Measurements from ENCODE around the gene CEP295NL.
"Not testable (repeated sequence)": the region's sequence is repeated elsewhere in the genome, so short reads cannot be mapped to it uniquely, and the experiment has no call there.

The CEP295NL gene

GRCh38 chr17:78873519-78874340, 29.3 kb downstream of the CEP295NL start:
- Histone ChIP-seq H3K27me3 (ENCODE audit: insufficient read depth, low read length) (no peaks in the 10 kb centered on the region), H3K4me3 (ENCODE audit: low read length) (no peak overlapping the region), H3K4me1 (ENCODE audit: insufficient read depth, low read length) (peaks cover 7% of the 10 kb centered on the region; the same call in 1 of the 2 replicates), H3K36me3 (ENCODE audit: insufficient read depth, low read length) (peaks cover 15% of the 10 kb centered on the region), H3K27ac (ENCODE audit: low read depth, low read length) (no peak overlapping the region), H3K9ac (ENCODE audit: low read depth, low read length) (no peak overlapping the region), H3K9me3 (ENCODE audit: insufficient read depth, low read depth, low read length) (no peaks in the 10 kb centered on the region)
- 94% methylated on average over 21 of the region's 21 CpGs for WGBS

- H3K4me3 ChIP-seq (ENCODE audit: low read length), result no peak overlapping the region
- H3K36me3 ChIP-seq (ENCODE audit: insufficient read depth, low read length), result peaks cover 22% of the 10 kb centered on the region
- 96% methylated on average over 6 of the region's 6 CpGs for WGBS
- no peaks in the 10 kb centered on the region for H3K9me3 ChIP-seq (ENCODE audit: insufficient read depth, low read depth, low read length)
- no peak overlapping the region for H3K27ac ChIP-seq (ENCODE audit: low read depth, low read length)
- no peak overlapping the region for H3K9ac ChIP-seq (ENCODE audit: low read depth, low read length)
- H3K27me3 ChIP-seq (ENCODE audit: insufficient read depth, low read length), result no peaks in the 10 kb centered on the region
- peaks cover 7% of the 10 kb centered on the region; the same call in 1 of the 2 replicates for H3K4me1 ChIP-seq (ENCODE audit: insufficient read depth, low read length)
Measured at GRCh38 chr17:78872486-78872885, 30.5 kb downstream of the CEP295NL start.

- H3K4me1 ChIP-seq (ENCODE audit: insufficient read depth, low read length), result peaks cover 3% of the 10 kb centered on the region; the same call in 1 of the 2 replicates
- no peaks in the 10 kb centered on the region for H3K9me3 ChIP-seq (ENCODE audit: insufficient read depth, low read depth, low read length)
- H3K27ac ChIP-seq (ENCODE audit: low read depth, low read length), result no peak overlapping the region
- H3K4me3 ChIP-seq (ENCODE audit: low read length), result no peak overlapping the region
- H3K27me3 ChIP-seq (ENCODE audit: insufficient read depth, low read length), result no peaks in the 10 kb centered on the region
- H3K9ac ChIP-seq (ENCODE audit: low read depth, low read length), result no peak overlapping the region
- WGBS, result 89% methylated on average over 15 of the region's 15 CpGs
- peaks cover 22% of the 10 kb centered on the region for H3K36me3 ChIP-seq (ENCODE audit: insufficient read depth, low read length)
Measured at GRCh38 chr17:78870621-78871020, 32.4 kb downstream of the CEP295NL start.

- peaks cover 22% of the 10 kb centered on the region for H3K36me3 ChIP-seq (ENCODE audit: insufficient read depth, low read length)
- no peaks in the 10 kb centered on the region for H3K9me3 ChIP-seq (ENCODE audit: insufficient read depth, low read depth, low read length)
- WGBS, result 74% methylated on average over 5 of the region's 7 CpGs
- H3K9ac ChIP-seq (ENCODE audit: low read depth, low read length), result no peak overlapping the region
- H3K4me1 ChIP-seq (ENCODE audit: insufficient read depth, low read length), result 0 out of 2 replicates have a peak, but pooled peaks cover 3% of the 10 kb centered on the region
- no peak overlapping the region for H3K4me3 ChIP-seq (ENCODE audit: low read length)
- no peak overlapping the region for H3K27ac ChIP-seq (ENCODE audit: low read depth, low read length)
- no peaks in the 10 kb centered on the region for H3K27me3 ChIP-seq (ENCODE audit: insufficient read depth, low read length)
Measured at GRCh38 chr17:78868391-78868790, 34.6 kb downstream of the CEP295NL start.

GRCh38 chr17:78867046-78867445, 36.0 kb downstream of the CEP295NL start:
- not testable (repeated sequence) for H3K4me3 ChIP-seq (ENCODE audit: low read length); H3K27ac ChIP-seq (ENCODE audit: low read depth, low read length); H3K9ac ChIP-seq (ENCODE audit: low read depth, low read length); H3K27me3 ChIP-seq (ENCODE audit: insufficient read depth, low read length); H3K4me1 ChIP-seq (ENCODE audit: insufficient read depth, low read length); H3K9me3 ChIP-seq (ENCODE audit: insufficient read depth, low read depth, low read length)
- peaks cover 17% of the 10 kb centered on the region for H3K36me3 ChIP-seq (ENCODE audit: insufficient read depth, low read length)
- 95% methylated on average over 3 of the region's 3 CpGs for WGBS

- 0 out of 2 replicates have a peak, but pooled peaks cover 3% of the 10 kb centered on the region for H3K4me1 ChIP-seq (ENCODE audit: insufficient read depth, low read length)
- peaks cover 14% of the 10 kb centered on the region for H3K36me3 ChIP-seq (ENCODE audit: insufficient read depth, low read length)
- H3K4me3 ChIP-seq (ENCODE audit: low read length), result no peak overlapping the region
- WGBS, result 49% methylated on average over 19 of the region's 19 CpGs
- H3K27ac ChIP-seq (ENCODE audit: low read depth, low read length), result no peak overlapping the region
- no peaks in the 10 kb centered on the region for H3K9me3 ChIP-seq (ENCODE audit: insufficient read depth, low read depth, low read length)
- no peaks in the 10 kb centered on the region for H3K27me3 ChIP-seq (ENCODE audit: insufficient read depth, low read length)
- H3K9ac ChIP-seq (ENCODE audit: low read depth, low read length), result no peak overlapping the region
Measured at GRCh38 chr17:78865682-78866390, 37.2 kb downstream of the CEP295NL start.

- 84% methylated on average over 1 of the region's 1 CpG for WGBS
- peaks cover 9% of the 10 kb centered on the region; the same call in 1 of the 2 replicates for H3K36me3 ChIP-seq (ENCODE audit: insufficient read depth, low read length)
- no peak overlapping the region for H3K4me3 ChIP-seq (ENCODE audit: low read length)
- no peaks in the 10 kb centered on the region for H3K9me3 ChIP-seq (ENCODE audit: insufficient read depth, low read depth, low read length)
- no peak overlapping the region for H3K9ac ChIP-seq (ENCODE audit: low read depth, low read length)
- H3K27ac ChIP-seq (ENCODE audit: low read depth, low read length), result no peak overlapping the region
- H3K27me3 ChIP-seq (ENCODE audit: insufficient read depth, low read length), result no peaks in the 10 kb centered on the region
- 0 out of 2 replicates have a peak, but pooled peaks cover 3% of the 10 kb centered on the region for H3K4me1 ChIP-seq (ENCODE audit: insufficient read depth, low read length)
Measured at GRCh38 chr17:78864117-78864516, 38.9 kb downstream of the CEP295NL start.

- no peak overlapping the region for H3K27ac ChIP-seq (ENCODE audit: low read depth, low read length)
- no peaks in the 10 kb centered on the region for H3K36me3 ChIP-seq (ENCODE audit: insufficient read depth, low read length)
- H3K9me3 ChIP-seq (ENCODE audit: insufficient read depth, low read depth, low read length), result no peaks in the 10 kb centered on the region
- no peaks in the 10 kb centered on the region for H3K27me3 ChIP-seq (ENCODE audit: insufficient read depth, low read length)
- 89% methylated on average over 17 of the region's 17 CpGs for WGBS
- H3K9ac ChIP-seq (ENCODE audit: low read depth, low read length), result no peak overlapping the region
- H3K4me3 ChIP-seq (ENCODE audit: low read length), result no peak overlapping the region
- H3K4me1 ChIP-seq (ENCODE audit: insufficient read depth, low read length), result 0 out of 2 replicates have a peak, but pooled peaks cover 3% of the 10 kb centered on the region
Measured at GRCh38 chr17:78862073-78863023, 40.7 kb downstream of the CEP295NL start.

GRCh38 chr17:78861229-78861628, 41.8 kb downstream of the CEP295NL start:
- Histone ChIP-seq H3K9me3 (ENCODE audit: insufficient read depth, low read depth, low read length) (no peaks in the 10 kb centered on the region), H3K9ac (ENCODE audit: low read depth, low read length) (no peak overlapping the region), H3K27ac (ENCODE audit: low read depth, low read length) (no peak overlapping the region), H3K4me3 (ENCODE audit: low read length) (no peak overlapping the region), H3K36me3 (ENCODE audit: insufficient read depth, low read length) (0 out of 2 replicates have a peak, but pooled peaks cover 5% of the 10 kb centered on the region), H3K27me3 (ENCODE audit: insufficient read depth, low read length) (no peaks in the 10 kb centered on the region), H3K4me1 (ENCODE audit: insufficient read depth, low read length) (0 out of 2 replicates have a peak, but pooled peaks cover 3% of the 10 kb centered on the region)
- WGBS, result 96% methylated on average over 4 of the region's 4 CpGs

- Histone ChIP-seq H3K27me3 (ENCODE audit: insufficient read depth, low read length) (no peaks in the 10 kb centered on the region), H3K27ac (ENCODE audit: low read depth, low read length) (no peak overlapping the region), H3K4me3 (ENCODE audit: low read length) (no peak overlapping the region), H3K36me3 (ENCODE audit: insufficient read depth, low read length) (peaks cover 11% of the 10 kb centered on the region), H3K9me3 (ENCODE audit: insufficient read depth, low read depth, low read length) (no peaks in the 10 kb centered on the region), H3K4me1 (ENCODE audit: insufficient read depth, low read length) (no peaks in the 10 kb centered on the region), H3K9ac (ENCODE audit: low read depth, low read length) (no peak overlapping the region)
- WGBS, result 92% methylated on average over 4 of the region's 4 CpGs
Measured at GRCh38 chr17:78859051-78859450, 44.0 kb downstream of the CEP295NL start.

Data from HUES64 (cell line).